Measurements from ENCODE around the gene MID1.

DNA sequence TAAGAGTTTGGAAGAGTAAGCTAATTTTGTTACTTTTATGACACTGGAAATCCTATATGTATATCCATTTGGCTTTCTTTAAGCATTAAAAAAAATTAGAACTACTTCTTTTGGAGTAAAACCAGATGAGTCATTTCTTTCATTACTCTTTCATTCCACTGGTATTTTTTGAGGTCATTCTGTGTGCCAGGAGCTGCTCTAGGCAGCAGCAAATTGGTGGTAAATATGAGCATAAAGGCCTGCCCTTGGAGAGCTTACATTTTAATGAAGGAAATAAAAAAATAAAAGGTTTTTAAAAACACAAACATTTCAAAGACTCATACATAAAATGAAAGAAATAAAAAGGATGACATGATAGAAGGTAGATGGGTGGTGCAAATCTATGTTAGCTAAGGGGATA, 37.4 kb downstream of the MID1 start:
- TF ChIP-seq, protein P1, sequence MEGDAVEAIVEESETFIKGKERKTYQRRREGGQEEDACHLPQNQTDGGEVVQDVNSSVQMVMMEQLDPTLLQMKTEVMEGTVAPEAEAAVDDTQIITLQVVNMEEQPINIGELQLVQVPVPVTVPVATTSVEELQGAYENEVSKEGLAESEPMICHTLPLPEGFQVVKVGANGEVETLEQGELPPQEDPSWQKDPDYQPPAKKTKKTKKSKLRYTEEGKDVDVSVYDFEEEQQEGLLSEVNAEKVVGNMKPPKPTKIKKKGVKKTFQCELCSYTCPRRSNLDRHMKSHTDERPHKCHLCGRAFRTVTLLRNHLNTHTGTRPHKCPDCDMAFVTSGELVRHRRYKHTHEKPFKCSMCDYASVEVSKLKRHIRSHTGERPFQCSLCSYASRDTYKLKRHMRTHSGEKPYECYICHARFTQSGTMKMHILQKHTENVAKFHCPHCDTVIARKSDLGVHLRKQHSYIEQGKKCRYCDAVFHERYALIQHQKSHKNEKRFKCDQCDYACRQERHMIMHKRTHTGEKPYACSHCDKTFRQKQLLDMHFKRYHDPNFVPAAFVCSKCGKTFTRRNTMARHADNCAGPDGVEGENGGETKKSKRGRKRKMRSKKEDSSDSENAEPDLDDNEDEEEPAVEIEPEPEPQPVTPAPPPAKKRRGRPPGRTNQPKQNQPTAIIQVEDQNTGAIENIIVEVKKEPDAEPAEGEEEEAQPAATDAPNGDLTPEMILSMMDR (IDR thresholded peaks at IDR 0.05; ENCODE audit: low read depth, low read length), result no peak
- TF ChIP-seq POLR2A (IDR thresholded peaks at IDR 0.05; ENCODE audit: extremely low read depth, insufficient read length), result no peak
- no peak for TF ChIP-seq MYC (IDR thresholded peaks at IDR 0.05; ENCODE audit: low read depth, low read length)
- TF ChIP-seq, protein P2, sequence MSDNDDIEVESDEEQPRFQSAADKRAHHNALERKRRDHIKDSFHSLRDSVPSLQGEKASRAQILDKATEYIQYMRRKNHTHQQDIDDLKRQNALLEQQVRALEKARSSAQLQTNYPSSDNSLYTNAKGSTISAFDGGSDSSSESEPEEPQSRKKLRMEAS (IDR thresholded peaks at IDR 0.05; ENCODE audit: low read depth, low read length), result no peak

All from NB4 (cell line).